BJ (cell line): Measurements from ENCODE around the gene ZNF490. TPM values are rescaled to one million over a fixed set of nuclear protein-coding genes. Genes with fewer than 3 reads are reported as not detected.

Experiments used
- CTCF ChIA-PET: fragments of 350-600 bp; formaldehyde crosslinking; extraction: SDS; loops from one replicate; lab custom pipeline; 2021; ENCODE audit warnings: antibody characterized with exemption, inconsistent platforms; lab: Yijun Ruan, JAX
- POLR2A ChIA-PET: fragments of 300-600 bp; sonication (Branson Sonifier 250); formaldehyde crosslinking; extraction: SDS; loops from one replicate; lab custom pipeline; 2021; ENCODE audit warnings: antibody characterized with exemption; lab: Charles Lee
- DNase-seq: peaks from one replicate; pipeline ENCODE4 v3.0.0-alpha.2; 2011; ENCODE audit warnings: low read depth
- H3K27me3 ChIP-seq: 2 replicates; pipeline ENCODE4 v1.6.0; 2011; ENCODE audit warnings: low read length; ENCODE audit not compliant: control insufficient read depth, insufficient read depth
- H3K36me3 ChIP-seq: 2 replicates; pipeline ENCODE4 v1.5.1; 2011; ENCODE audit warnings: low read length; ENCODE audit not compliant: control insufficient read depth, insufficient read depth
- H3K4me3 ChIP-seq: 2 replicates; pipeline ENCODE4 v1.5.1; 2011; ENCODE audit warnings: low read depth, mild to moderate bottlenecking, control low read depth, low read length
- polyA plus RNA-seq: library from polyadenylated mRNA; depleted of rRNA; stranded (reverse); fragments of >200 nt; gene quantifications from 2 replicates; pipeline ENCODE4 v1.2.3, GENCODE V29; 2011
- TF ChIP-seq, protein P1 (sequence below): IDR thresholded peaks from 2 replicates; pipeline ENCODE4 v1.5.1; 2011; ENCODE audit warnings: low read depth, mild to moderate bottlenecking, control low read depth, inconsistent platforms, low read length, moderate library complexity; ENCODE audit not compliant: insufficient read depth

Gene ZNF490
- polyA plus RNA-seq, 1 experiment: 1.6 TPM

DNA sequence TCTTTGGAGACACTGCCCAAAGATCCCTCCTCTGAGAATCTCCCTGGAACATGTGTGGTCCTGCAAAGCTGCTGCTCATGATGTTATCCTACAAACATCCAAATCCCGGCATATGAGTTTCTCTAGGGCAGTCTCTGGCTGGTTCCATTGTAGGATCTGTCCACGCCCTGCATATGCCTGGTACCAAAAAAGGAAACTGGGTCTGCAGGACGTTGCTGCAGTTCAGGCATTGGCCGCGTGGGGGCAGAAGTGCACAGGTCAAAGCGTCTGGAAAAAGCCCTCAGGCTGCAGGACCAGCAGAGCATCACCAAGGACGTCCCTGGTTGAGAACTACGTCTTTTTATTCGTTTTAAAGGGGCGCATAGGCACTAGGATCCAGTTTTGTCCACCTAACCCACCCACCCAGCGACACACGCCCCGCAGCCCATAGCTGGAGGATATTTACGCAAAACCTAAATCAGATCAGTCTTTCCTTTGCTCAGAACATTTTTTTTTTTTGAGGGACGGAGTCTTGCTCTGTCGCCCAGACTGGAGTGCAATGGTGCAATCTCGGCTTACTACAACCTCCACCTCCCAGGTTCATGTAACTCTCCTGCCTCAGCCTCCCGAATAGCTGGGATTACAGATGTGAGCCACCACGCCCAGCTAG is 46.5 kb downstream of the ZNF490 start:
- CTCF ChIA-PET: interaction anchor here (0.6 to 2.1 kb wide), 20 partner anchors 8 to 253 kb away, joined by 3 to 19 read pairs (median 4); partner anchors contain the start of genes MAN2B1, WDR83 and ZNF564
- Histone ChIP-seq H3K4me3 (no peak overlapping the region), H3K27me3 (no peaks in the 10 kb centered on the region), H3K36me3 (no peaks in the 10 kb centered on the region)
- POLR2A ChIA-PET: no interaction called here
- peak; percentile 73 for DNase-seq
- TF ChIP-seq, protein P1, sequence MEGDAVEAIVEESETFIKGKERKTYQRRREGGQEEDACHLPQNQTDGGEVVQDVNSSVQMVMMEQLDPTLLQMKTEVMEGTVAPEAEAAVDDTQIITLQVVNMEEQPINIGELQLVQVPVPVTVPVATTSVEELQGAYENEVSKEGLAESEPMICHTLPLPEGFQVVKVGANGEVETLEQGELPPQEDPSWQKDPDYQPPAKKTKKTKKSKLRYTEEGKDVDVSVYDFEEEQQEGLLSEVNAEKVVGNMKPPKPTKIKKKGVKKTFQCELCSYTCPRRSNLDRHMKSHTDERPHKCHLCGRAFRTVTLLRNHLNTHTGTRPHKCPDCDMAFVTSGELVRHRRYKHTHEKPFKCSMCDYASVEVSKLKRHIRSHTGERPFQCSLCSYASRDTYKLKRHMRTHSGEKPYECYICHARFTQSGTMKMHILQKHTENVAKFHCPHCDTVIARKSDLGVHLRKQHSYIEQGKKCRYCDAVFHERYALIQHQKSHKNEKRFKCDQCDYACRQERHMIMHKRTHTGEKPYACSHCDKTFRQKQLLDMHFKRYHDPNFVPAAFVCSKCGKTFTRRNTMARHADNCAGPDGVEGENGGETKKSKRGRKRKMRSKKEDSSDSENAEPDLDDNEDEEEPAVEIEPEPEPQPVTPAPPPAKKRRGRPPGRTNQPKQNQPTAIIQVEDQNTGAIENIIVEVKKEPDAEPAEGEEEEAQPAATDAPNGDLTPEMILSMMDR: peak; percentile 98

DNA sequence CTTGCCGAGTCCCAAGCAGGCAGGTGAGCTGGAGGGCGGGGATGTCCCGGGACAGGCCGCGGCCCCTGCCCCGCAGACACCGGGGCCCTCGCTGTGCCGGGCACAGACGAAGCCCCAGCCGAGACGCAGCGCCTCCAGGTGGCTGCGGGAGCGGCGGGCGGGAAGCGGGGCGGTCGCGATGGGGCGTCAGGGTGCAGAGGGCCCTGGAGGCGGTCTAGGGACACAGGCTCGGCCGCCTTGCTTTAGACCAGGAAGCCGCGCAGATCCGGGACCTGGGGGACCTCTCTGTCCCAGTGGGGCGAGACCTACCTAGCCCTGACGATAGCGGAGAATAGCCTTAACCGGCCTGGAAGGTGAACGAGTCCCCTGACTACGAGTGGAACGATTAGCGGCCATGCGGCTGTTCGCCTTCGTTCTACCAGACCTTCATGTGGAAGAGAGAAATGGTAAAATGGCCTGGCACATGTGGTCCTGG is 55.1 kb downstream of the ZNF490 start:
- TF ChIP-seq, protein P1: no peak
- POLR2A ChIA-PET: no interaction called here
- H3K27me3 ChIP-seq: no peaks in the 10 kb centered on the region
- H3K4me3 ChIP-seq: no peak overlapping the region
- H3K36me3 ChIP-seq: no peaks in the 10 kb centered on the region
- CTCF ChIA-PET: interaction anchor here (0.5 kb wide), 1 partner anchor 125 kb away, joined by 3 read pairs; no protein-coding TSS in a partner anchor
- DNase-seq: no peak

DNA sequence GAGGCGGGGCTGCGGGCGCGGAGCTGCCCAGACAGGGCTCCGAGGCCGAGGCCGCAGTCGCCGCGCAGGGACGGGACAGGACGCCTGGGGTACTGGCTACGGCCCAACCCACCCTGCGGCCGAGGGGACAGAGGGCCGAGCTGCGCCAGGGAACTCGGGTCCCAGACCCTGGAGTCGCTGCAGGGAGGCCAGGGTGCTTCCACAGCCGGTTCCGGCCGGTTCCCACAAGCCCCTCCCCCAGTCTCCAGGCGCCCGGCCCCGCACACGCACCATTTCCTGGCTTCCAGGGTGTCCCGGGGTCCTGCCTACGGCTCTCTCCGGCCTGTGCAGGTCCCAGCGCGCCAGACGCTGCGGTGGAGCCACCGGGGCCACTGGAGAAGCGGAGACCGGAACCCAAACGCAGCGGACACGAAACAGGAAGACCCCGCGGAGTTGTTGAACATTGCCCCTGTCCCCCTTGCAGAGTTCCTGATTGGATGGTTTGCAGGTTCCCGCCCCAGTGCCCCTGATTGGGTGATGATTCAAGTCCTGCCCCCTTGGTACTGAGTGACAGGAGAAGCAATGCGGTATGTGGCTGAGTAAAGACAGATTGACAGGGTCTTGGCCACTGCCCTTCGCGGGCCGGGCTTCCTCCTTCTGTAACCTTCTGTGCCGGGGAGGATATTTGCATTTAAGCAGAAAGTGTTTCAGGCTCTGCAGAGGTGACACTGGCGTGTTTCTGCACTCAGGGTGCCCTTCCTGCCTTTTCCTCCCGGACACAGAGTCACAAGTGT is 59.4 kb downstream of the ZNF490 start, which contains the start of gene ZNF564:
Gene ZNF564, minus strand, starts transcription at position 423 of the 773 bp plus-strand sequence. Its CDS starts 150 bp downstream, at position 273.
- TF ChIP-seq, protein P1: no peak
- POLR2A ChIA-PET: interaction anchor here (0.6 kb wide), 1 partner anchor 321 kb away, joined by 11 read pairs; no protein-coding TSS in a partner anchor
- CTCF ChIA-PET: interaction anchor here (0.6 to 1.5 kb wide), 7 partner anchors 8 to 1169 kb away, joined by 3 to 7 read pairs (median 3); no protein-coding TSS in a partner anchor
- peak; percentile 94 for DNase-seq
- Histone ChIP-seq H3K27me3 (no peaks in the 10 kb centered on the region), H3K36me3 (peaks cover 2% of the 10 kb centered on the region), H3K4me3 (peak within 1 kb of the TSS; percentile 90)

DNA sequence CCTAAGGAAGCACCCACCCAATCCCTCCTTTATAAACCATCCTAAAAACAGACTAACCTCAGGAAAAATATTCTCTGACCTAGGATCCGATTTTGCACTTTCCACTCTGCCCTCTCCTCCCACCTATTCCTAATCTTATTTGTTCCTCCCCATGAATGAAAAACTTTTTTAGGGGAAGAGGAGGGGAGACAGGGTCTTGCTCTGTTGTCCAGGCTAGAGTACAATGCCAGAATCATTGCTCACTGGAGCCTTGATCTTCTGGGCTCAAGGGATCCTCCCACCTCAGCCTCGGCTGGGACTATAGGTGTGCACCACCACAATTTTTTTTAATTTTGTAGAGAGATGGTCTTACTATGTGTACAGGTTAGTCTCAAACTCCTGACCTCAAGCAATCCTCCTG is 63.7 kb downstream of the ZNF490 start:
- POLR2A ChIA-PET: no interaction called here
- peaks cover 4% of the 10 kb centered on the region for H3K36me3 ChIP-seq
- TF ChIP-seq, protein P1: no peak
- H3K4me3 ChIP-seq: no peak overlapping the region
- DNase-seq: no peak
- H3K27me3 ChIP-seq: no peaks in the 10 kb centered on the region
- CTCF ChIA-PET: no interaction called here

DNA sequence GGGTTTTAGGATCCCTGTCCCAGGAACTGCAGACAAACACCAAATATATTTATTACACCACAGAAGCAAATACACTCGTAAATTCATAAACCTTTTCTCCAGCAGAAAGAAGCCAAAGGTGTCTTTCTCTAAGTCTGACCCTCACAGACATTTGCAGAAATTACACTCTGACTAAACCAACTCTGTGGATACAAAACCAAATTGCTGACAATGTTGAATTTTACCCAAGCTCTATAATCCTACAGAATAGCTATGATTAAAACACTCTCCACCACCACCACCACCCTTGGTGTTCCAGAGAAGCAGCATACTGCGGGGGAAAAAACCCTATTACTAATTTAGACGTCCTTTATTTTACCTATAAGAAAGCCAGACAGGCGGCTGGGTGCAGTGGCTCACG is 64.5 kb downstream of the ZNF490 start:
- Histone ChIP-seq H3K36me3 (peaks cover 4% of the 10 kb centered on the region), H3K4me3 (no peak overlapping the region), H3K27me3 (no peaks in the 10 kb centered on the region)
- ChIA-PET POLR2A (no interaction called here), CTCF (no interaction called here)
- TF ChIP-seq, protein P1: no peak
- DNase-seq: no peak
